ENCODE measurements around the gene CNGB1.
"Not testable (repeated sequence)": the region's sequence is repeated elsewhere in the genome, so short reads cannot be mapped to it uniquely, and the experiment has no call there.

Gene CNGB1

GRCh38 chr16:57918444-57918843, 52.5 kb downstream of the CNGB1 start:
- TF ChIP-seq CTCF (IDR thresholded peaks at IDR 0.05; ENCODE audit: poor library complexity, severe bottlenecking) = no peak
- Histone ChIP-seq H3K9me3 (ENCODE audit: severe bottlenecking) (no peaks in the 10 kb centered on the region), H3K27me3 (ENCODE audit: insufficient read depth, poor library complexity, severe bottlenecking) (no peaks in the 10 kb centered on the region), H3K4me3 (ENCODE audit: severe bottlenecking) (no peak overlapping the region), H3K36me3 (ENCODE audit: low read depth) (no peaks in the 10 kb centered on the region), H3K27ac (ENCODE audit: poor library complexity, severe bottlenecking) (no peak overlapping the region), H3K4me1 (ENCODE audit: insufficient read depth, poor library complexity, severe bottlenecking) (peaks cover 16% of the 10 kb centered on the region)
- ATAC-seq (ENCODE audit: low read depth) = no peak
- DNase-seq (ENCODE audit: low spot score) = no peak

GRCh38 chr16:57917929-57918328, 53.0 kb downstream of the CNGB1 start:
- not testable (repeated sequence) for DNase-seq (ENCODE audit: low spot score); H3K9me3 ChIP-seq (ENCODE audit: severe bottlenecking); H3K27me3 ChIP-seq (ENCODE audit: insufficient read depth, poor library complexity, severe bottlenecking); H3K4me3 ChIP-seq (ENCODE audit: severe bottlenecking); ATAC-seq (ENCODE audit: low read depth); H3K36me3 ChIP-seq (ENCODE audit: low read depth)
- Histone ChIP-seq H3K4me1 (ENCODE audit: insufficient read depth, poor library complexity, severe bottlenecking) (peaks cover 16% of the 10 kb centered on the region), H3K27ac (ENCODE audit: poor library complexity, severe bottlenecking) (peak overlapping the region; percentile 47)

GRCh38 chr16:57917489-57917888, 53.4 kb downstream of the CNGB1 start:
- DNase-seq (ENCODE audit: low spot score); H3K9me3 ChIP-seq (ENCODE audit: severe bottlenecking); H3K27me3 ChIP-seq (ENCODE audit: insufficient read depth, poor library complexity, severe bottlenecking); H3K36me3 ChIP-seq (ENCODE audit: low read depth); H3K4me3 ChIP-seq (ENCODE audit: severe bottlenecking); ATAC-seq (ENCODE audit: low read depth): not testable (repeated sequence)
- H3K27ac ChIP-seq (ENCODE audit: poor library complexity, severe bottlenecking) = peak overlapping the region; percentile 47
- peaks cover 16% of the 10 kb centered on the region for H3K4me1 ChIP-seq (ENCODE audit: insufficient read depth, poor library complexity, severe bottlenecking)

GRCh38 chr16:57916735-57917438, 54.0 kb downstream of the CNGB1 start:
- Histone ChIP-seq H3K27ac (ENCODE audit: poor library complexity, severe bottlenecking) (peak overlapping the region; percentile 47), H3K4me3 (ENCODE audit: severe bottlenecking) (no peak overlapping the region)
- peak; percentile 82 for ATAC-seq (ENCODE audit: low read depth)

GRCh38 chr16:57915811-57916488, 55.0 kb downstream of the CNGB1 start:
- Histone ChIP-seq H3K9me3 (ENCODE audit: severe bottlenecking) (no peaks in the 10 kb centered on the region), H3K27ac (ENCODE audit: poor library complexity, severe bottlenecking) (peak overlapping the region; percentile 47), H3K36me3 (ENCODE audit: low read depth) (no peaks in the 10 kb centered on the region), H3K4me1 (ENCODE audit: insufficient read depth, poor library complexity, severe bottlenecking) (peaks cover 21% of the 10 kb centered on the region), H3K27me3 (ENCODE audit: insufficient read depth, poor library complexity, severe bottlenecking) (no peaks in the 10 kb centered on the region), H3K4me3 (ENCODE audit: severe bottlenecking) (no peak overlapping the region)
- DNase-seq (ENCODE audit: low spot score) (no peak), ATAC-seq (ENCODE audit: low read depth) (no peak)
- TF ChIP-seq CTCF (IDR thresholded peaks at IDR 0.05; ENCODE audit: poor library complexity, severe bottlenecking) = no peak

More at GRCh38 chr16:57916735-57917438, 54.0 kb downstream of the CNGB1 start:
- Histone ChIP-seq H3K36me3 (ENCODE audit: low read depth) (no peaks in the 10 kb centered on the region), H3K27me3 (ENCODE audit: insufficient read depth, poor library complexity, severe bottlenecking) (no peaks in the 10 kb centered on the region), H3K4me1 (ENCODE audit: insufficient read depth, poor library complexity, severe bottlenecking) (peaks cover 17% of the 10 kb centered on the region), H3K9me3 (ENCODE audit: severe bottlenecking) (no peaks in the 10 kb centered on the region)
- TF ChIP-seq CTCF (IDR thresholded peaks at IDR 0.05; ENCODE audit: poor library complexity, severe bottlenecking) = no peak
- peak; percentile 88 for DNase-seq (ENCODE audit: low spot score)
